ENCODE data around the gene ATP5F1B. TPM values are rescaled to one million over a fixed set of nuclear protein-coding genes. Genes with fewer than 3 reads are reported as not detected.

Gene ATP5F1B
- total RNA-seq, 3 donors from 2014 or later, result 874 to 1,329 (median 1,265) TPM

- Histone ChIP-seq H3K9me3 (no peaks in the 10 kb centered on the region), H3K4me1 (ENCODE audit: low read depth) (peaks cover 51% of the 10 kb centered on the region), H3K4me3 (no peak overlapping the region), H3K36me3 (ENCODE audit: low read depth) (no peaks in the 10 kb centered on the region)
- intact Hi-C loops (cut with DNase I, micrococcal nuclease), result loop anchor here in 1 of 2 donors (5.0 to 10.0 kb wide), 2 partner anchors 54 to 108 kb away; partner anchors contain the start of genes PTGES3 and RBMS2
- ATAC-seq, result no peak
- DNase-seq, result peak in 2 of 3 donors; percentile 26 to 49
- no peak for TF ChIP-seq CTCF (IDR thresholded peaks at IDR 0.05)
Observed at GRCh38 chr12:56632701-56633467, 12.9 kb downstream of the ATP5F1B start.

GRCh38 chr12:56631790-56632700 is 13.7 kb downstream of the ATP5F1B start:
- Histone ChIP-seq H3K4me3 (no peak overlapping the region), H3K4me1 (ENCODE audit: low read depth) (peaks cover 43% of the 10 kb centered on the region), H3K36me3 (ENCODE audit: low read depth) (no peaks in the 10 kb centered on the region), H3K9me3 (no peaks in the 10 kb centered on the region)
- ATAC-seq (peak; percentile 27), DNase-seq (peak; percentile 89 to 91 (median 89))
- intact Hi-C loops (cut with DNase I, micrococcal nuclease), result loop anchor here in 1 of 2 donors (5.0 to 10.0 kb wide), 2 partner anchors 55 to 107 kb away; partner anchors contain the start of genes PTGES3 and RBMS2
- no peak for TF ChIP-seq CTCF (IDR thresholded peaks at IDR 0.05)

- H3K9me3 ChIP-seq, result no peaks in the 10 kb centered on the region
- TF ChIP-seq CTCF (IDR thresholded peaks at IDR 0.05), result no peak
- peak within 1 kb of the TSS; percentile 96 for H3K4me3 ChIP-seq
- H3K36me3 ChIP-seq (ENCODE audit: low read depth), result no peaks in the 10 kb centered on the region
- ATAC-seq (peak; percentile 78), DNase-seq (peak; percentile 92 to 96 (median 94))
- H3K4me1 ChIP-seq (ENCODE audit: low read depth), result peaks cover 41% of the 10 kb centered on the region
- intact Hi-C loops (cut with DNase I, micrococcal nuclease), result loop anchor here in 1 of 2 donors (5.0 to 10.0 kb wide), 2 partner anchors 57 to 105 kb away; partner anchors contain the start of genes PTGES3 and RBMS2
Observed at GRCh38 chr12:56630180-56630632, 15.6 kb downstream of the ATP5F1B start, which contains the start of gene BAZ2A. TSS of gene BAZ2A (minus strand) at chr12:56630326. CDS start at chr12:56617530, 12,796 bp downstream.

GRCh38 chr12:56629459-56630179 is 16.2 kb downstream of the ATP5F1B start:
- ATAC-seq (peak; percentile 38), DNase-seq (peak; percentile 50 to 71 (median 68))
- TF ChIP-seq CTCF (IDR thresholded peaks at IDR 0.05), result no peak
- H3K9me3 ChIP-seq, result no peaks in the 10 kb centered on the region
- intact Hi-C loops (cut with DNase I, micrococcal nuclease), result loop anchor here in 1 of 2 donors (5.0 to 10.0 kb wide), 2 partner anchors 58 to 105 kb away; partner anchors contain the start of genes PTGES3 and RBMS2
- peaks cover 41% of the 10 kb centered on the region for H3K4me1 ChIP-seq (ENCODE audit: low read depth)
- no peaks in the 10 kb centered on the region for H3K36me3 ChIP-seq (ENCODE audit: low read depth)
- peak overlapping the region; percentile 96 for H3K4me3 ChIP-seq

Measured in mucosa of descending colon (tissue), 3 donors.